Measurements from ENCODE around the gene SUV39H1.

Gene SUV39H1

DNA sequence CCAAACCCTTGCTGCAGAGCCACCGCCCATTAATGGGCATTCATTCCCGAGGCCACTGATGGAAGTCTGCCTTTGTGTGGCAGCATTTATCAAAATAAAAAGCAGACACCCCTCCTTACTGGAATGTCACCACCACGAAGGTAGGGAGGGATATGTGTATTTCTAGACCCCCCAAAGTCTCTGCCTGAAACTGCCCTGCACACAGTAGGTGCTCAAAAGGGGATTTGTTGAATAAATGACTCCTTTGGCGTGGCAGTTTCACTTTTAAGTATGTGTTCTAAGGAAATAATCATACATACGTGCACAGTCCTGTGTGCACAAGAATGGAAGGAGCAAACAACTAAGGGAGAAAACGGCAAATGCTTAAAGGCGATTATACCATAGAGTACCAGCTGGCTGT lies 41.4 kb downstream of the SUV39H1 start:
- no peak for TF ChIP-seq CTCF (IDR thresholded peaks at IDR 0.05; ENCODE audit: low read depth, low read length, missing control alignments)
- peak overlapping the region; percentile 55 for H3K4me3 ChIP-seq (ENCODE audit: low read depth, low read length)
- in situ Hi-C loops (cut with HindIII; ENCODE audit: low sequenced_read_pairs), result no loop called here
- no peak for DNase-seq (ENCODE audit: low read depth)

DNA sequence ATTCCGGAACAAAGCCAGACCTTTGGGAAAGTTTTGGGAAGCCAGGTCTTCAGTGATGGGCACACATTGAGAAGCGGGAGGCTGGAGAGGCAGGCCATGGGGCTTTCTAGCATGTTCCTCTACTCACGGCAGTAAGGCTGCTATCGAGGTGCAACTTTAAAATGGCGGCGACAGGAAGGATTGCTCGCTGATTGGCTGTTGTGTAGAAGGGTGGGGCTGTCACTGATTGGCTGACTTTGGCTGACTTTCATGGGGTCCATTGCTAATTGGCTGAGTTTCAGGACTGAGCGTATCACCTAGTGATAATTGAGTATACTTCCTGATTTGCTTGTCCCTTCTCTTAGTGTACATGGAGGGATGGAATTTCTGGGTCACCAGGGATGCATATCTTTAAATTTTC lies 45.3 kb downstream of the SUV39H1 start:
- no peak overlapping the region for H3K4me3 ChIP-seq (ENCODE audit: low read depth, low read length)
- DNase-seq (ENCODE audit: low read depth), result no peak
- in situ Hi-C loops (cut with HindIII; ENCODE audit: low sequenced_read_pairs), result no loop called here
- no peak for TF ChIP-seq CTCF (IDR thresholded peaks at IDR 0.05; ENCODE audit: low read depth, low read length, missing control alignments)

DNA sequence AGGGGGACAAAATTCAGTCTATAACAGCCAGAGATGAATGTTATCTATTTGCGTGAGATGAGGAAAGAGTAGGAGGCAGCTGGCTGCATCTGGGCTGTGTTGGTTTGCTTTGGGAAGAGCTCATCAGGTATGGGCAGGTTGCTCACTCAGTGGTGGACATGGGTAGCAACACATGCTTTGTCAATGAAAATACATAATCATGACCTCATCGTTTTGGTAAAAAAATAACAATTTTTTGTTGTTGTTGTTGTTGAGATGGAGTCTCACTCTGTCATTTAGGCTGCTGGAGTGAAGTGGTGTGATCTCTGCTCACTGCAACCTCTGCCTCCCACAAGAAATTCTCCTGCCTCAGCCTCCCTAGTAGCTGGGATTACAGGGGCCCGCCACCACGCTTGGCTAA lies 48.7 kb downstream of the SUV39H1 start:
- no peak for DNase-seq (ENCODE audit: low read depth)
- H3K4me3 ChIP-seq (ENCODE audit: low read depth, low read length), result no peak overlapping the region
- in situ Hi-C loops (cut with HindIII; ENCODE audit: low sequenced_read_pairs), result no loop called here
- no peak for TF ChIP-seq CTCF (IDR thresholded peaks at IDR 0.05; ENCODE audit: low read depth, low read length, missing control alignments)

- no peak for TF ChIP-seq CTCF (IDR thresholded peaks at IDR 0.05; ENCODE audit: low read depth, low read length, missing control alignments)
- in situ Hi-C loops (cut with HindIII; ENCODE audit: low sequenced_read_pairs), result no loop called here
- no peak for DNase-seq (ENCODE audit: low read depth)
Measured at GRCh38 chrX:48747415-48748016, 51.0 kb downstream of the SUV39H1 start.

DNA sequence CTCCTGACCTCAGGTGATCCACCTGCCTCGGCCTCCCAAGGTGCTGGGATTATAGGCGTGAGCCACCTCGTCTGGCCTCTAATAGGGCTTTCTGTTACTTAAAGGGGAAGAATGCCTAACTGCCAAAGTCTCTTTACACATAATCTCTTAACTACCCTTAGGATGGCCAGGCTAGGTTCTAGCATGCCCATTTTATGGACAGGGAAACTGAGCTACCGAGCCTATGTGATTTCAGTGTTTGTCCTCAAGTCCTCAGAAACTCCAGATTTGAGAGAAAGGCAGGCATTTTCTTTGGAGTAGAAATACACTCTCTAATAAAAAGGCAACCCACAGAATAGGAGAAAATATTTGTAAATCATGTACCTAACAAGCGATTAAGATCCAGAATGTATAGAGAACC lies 52.6 kb downstream of the SUV39H1 start:
- H3K4me3 ChIP-seq (ENCODE audit: low read depth, low read length), result no peak overlapping the region

More at GRCh38 chrX:48747415-48748016, 51.0 kb downstream of the SUV39H1 start:
- H3K4me3 ChIP-seq (ENCODE audit: low read depth, low read length), result no peak overlapping the region

GRCh38 chrX:48751343-48751742 lies 54.8 kb downstream of the SUV39H1 start:
- no peak for TF ChIP-seq CTCF (IDR thresholded peaks at IDR 0.05; ENCODE audit: low read depth, low read length, missing control alignments)
- in situ Hi-C loops (cut with HindIII; ENCODE audit: low sequenced_read_pairs), result no loop called here
- DNase-seq (ENCODE audit: low read depth), result no peak

More for the DNA sequence above, 52.6 kb downstream of the SUV39H1 start:
- TF ChIP-seq CTCF (IDR thresholded peaks at IDR 0.05; ENCODE audit: low read depth, low read length, missing control alignments), result no peak
- in situ Hi-C loops (cut with HindIII; ENCODE audit: low sequenced_read_pairs), result no loop called here
- DNase-seq (ENCODE audit: low read depth), result no peak

More at GRCh38 chrX:48751343-48751742, 54.8 kb downstream of the SUV39H1 start:
- no peak overlapping the region for H3K4me3 ChIP-seq (ENCODE audit: low read depth, low read length)
